ENCODE data around the gene SLC47A2.
"Not testable (repeated sequence)": the region's sequence is repeated elsewhere in the genome, so short reads cannot be mapped to it uniquely, and the experiment has no call there.

- not testable (repeated sequence) for TF ChIP-seq POLR2AphosphoS5, POLR2A, CTCF (IDR thresholded peaks at IDR 0.05)
These were observed 47.6 kb upstream of the SLC47A2 start for GRCh38 chr17:19763991-19764390.
